HEK293 (cell line): ENCODE data around the gene FAM98C.

Experiments used
- PRDM4 ChIP-seq: fragments of 450-650 bp; formaldehyde crosslinking; IDR thresholded peaks from 2 replicates; pipeline ENCODE4 v1.5.1; 2017; ENCODE audit warnings: missing biosample characterization, missing genetic modification characterization
- PRDM6 ChIP-seq: fragments of 450-650 bp; formaldehyde crosslinking; IDR thresholded peaks from 2 replicates; pipeline ENCODE4 v1.5.1; 2017; ENCODE audit warnings: missing biosample characterization, missing genetic modification characterization
- REST ChIP-seq: fragments of 450-650 bp; formaldehyde crosslinking; IDR thresholded peaks from 2 replicates; pipeline ENCODE4 v1.5.1; 2016; ENCODE audit warnings: missing biosample characterization, missing genetic modification characterization
- SALL2 ChIP-seq: fragments of 450-650 bp; formaldehyde crosslinking; IDR thresholded peaks from 2 replicates; pipeline ENCODE4 v1.5.0; 2017; ENCODE audit warnings: missing biosample characterization, mild to moderate bottlenecking, missing genetic modification characterization, borderline replicate concordance
- SP3 ChIP-seq: fragments of 450-650 bp; formaldehyde crosslinking; IDR thresholded peaks from 2 replicates; pipeline ENCODE4 v1.5.1; 2016; ENCODE audit warnings: missing biosample characterization, missing genetic modification characterization
- TCF7L2 ChIP-seq: IDR thresholded peaks from 2 replicates; pipeline ENCODE4 v1.6.1; 2011; ENCODE audit warnings: low read depth, mild to moderate bottlenecking, inconsistent platforms, low read length, moderate library complexity, borderline replicate concordance
- YY1 ChIP-seq: fragments of 450-650 bp; formaldehyde crosslinking; IDR thresholded peaks from 2 replicates; pipeline ENCODE4 v1.5.1; 2018; ENCODE audit warnings: missing biosample characterization, missing genetic modification characterization
- ZBTB20 ChIP-seq: fragments of 450-650 bp; formaldehyde crosslinking; IDR thresholded peaks from 2 replicates; pipeline ENCODE4 v1.5.1; 2016; ENCODE audit warnings: missing biosample characterization, missing genetic modification characterization
- ZBTB26 ChIP-seq: fragments of 450-650 bp; formaldehyde crosslinking; optimal IDR thresholded peaks from 2 replicates; pipeline ENCODE3; 2016; ENCODE audit warnings: missing biosample characterization, mild to moderate bottlenecking, missing genetic modification characterization
- ZBTB48 ChIP-seq: fragments of 450-650 bp; formaldehyde crosslinking; IDR thresholded peaks from 2 replicates; pipeline ENCODE4 v1.5.1; 2016; ENCODE audit warnings: missing biosample characterization, missing genetic modification characterization
- ZNF133 ChIP-seq: fragments of 450-650 bp; formaldehyde crosslinking; IDR thresholded peaks from 2 replicates; pipeline ENCODE4 v1.5.1; 2016; ENCODE audit warnings: missing biosample characterization, missing genetic modification characterization
- ZNF157 ChIP-seq: fragments of 450-650 bp; formaldehyde crosslinking; IDR thresholded peaks from 2 replicates; pipeline ENCODE4 v1.5.1; 2016; ENCODE audit warnings: missing biosample characterization, missing genetic modification characterization
- ZNF174 ChIP-seq: fragments of 450-650 bp; formaldehyde crosslinking; IDR thresholded peaks from 2 replicates; pipeline ENCODE4 v1.5.0; 2017; ENCODE audit warnings: missing biosample characterization, mild to moderate bottlenecking, missing genetic modification characterization
- ZNF211 ChIP-seq: fragments of 450-650 bp; formaldehyde crosslinking; IDR thresholded peaks from 2 replicates; pipeline ENCODE4 v1.5.1; 2016; ENCODE audit warnings: low read depth, missing biosample characterization, missing genetic modification characterization
- ZNF248 ChIP-seq: fragments of 450-650 bp; formaldehyde crosslinking; IDR thresholded peaks from 2 replicates; pipeline ENCODE4 v1.5.1; 2017; ENCODE audit warnings: missing biosample characterization, missing genetic modification characterization
- ZNF48 ChIP-seq: fragments of 450-650 bp; formaldehyde crosslinking; IDR thresholded peaks from 2 replicates; pipeline ENCODE4 v1.5.1; 2016; ENCODE audit warnings: missing biosample characterization, missing genetic modification characterization
- ZNF518A ChIP-seq: fragments of 450-650 bp; formaldehyde crosslinking; conservative IDR thresholded peaks from 2 replicates; pipeline ENCODE4 v1.5.1; 2016; ENCODE audit warnings: low read depth, missing biosample characterization, missing genetic modification characterization
- ZNF558 ChIP-seq: fragments of 450-650 bp; formaldehyde crosslinking; IDR thresholded peaks from 2 replicates; pipeline ENCODE4 v1.5.1; 2016; ENCODE audit warnings: missing biosample characterization, missing genetic modification characterization
- ZNF561 ChIP-seq: fragments of 450-650 bp; IDR thresholded peaks from 2 replicates; pipeline ENCODE4 v1.5.1; 2018; ENCODE audit warnings: missing biosample characterization, missing genetic modification characterization, borderline replicate concordance
- ZNF596 ChIP-seq: fragments of 450-650 bp; IDR thresholded peaks from 2 replicates; pipeline ENCODE4 v1.5.0; 2018; ENCODE audit warnings: missing biosample characterization, mild to moderate bottlenecking, missing genetic modification characterization, moderate library complexity
- ZNF624 ChIP-seq: fragments of 450-650 bp; formaldehyde crosslinking; IDR thresholded peaks from 2 replicates; pipeline ENCODE4 v1.5.1; 2017; ENCODE audit warnings: missing biosample characterization, missing genetic modification characterization
- ZNF654 ChIP-seq: fragments of 450-650 bp; formaldehyde crosslinking; IDR thresholded peaks from 2 replicates; pipeline ENCODE4 v1.5.1; 2016; ENCODE audit warnings: low read depth, missing biosample characterization, missing genetic modification characterization
- ZNF830 ChIP-seq: fragments of 450-650 bp; IDR thresholded peaks from 2 replicates; pipeline ENCODE4 v1.5.0; 2018; ENCODE audit warnings: missing biosample characterization, missing genetic modification characterization, low read depth, mild to moderate bottlenecking, moderate library complexity

FAM98C gene

GRCh38 chr19:38362076-38362945 lies 40.6 kb upstream of the FAM98C start (continued):
- TF ChIP-seq ZNF596 (no peak), ZNF830 (tag by site-specific recombination) (no peak), ZNF211 (tag by site-specific recombination) (no peak), TCF7L2 (no peak), ZBTB20 (tag by site-specific recombination) (peak; percentile 92), SP3 (peak; percentile 97), ZBTB48 (peak; percentile 59; the same call in 1 of the 2 replicates), ZNF133 (tag by site-specific recombination) (0 out of 2 replicates have a peak, but pooled peaks have one; percentile 13), ZNF654 (no peak), YY1 (tag by site-specific recombination) (peak; percentile 56; the same call in 1 of the 2 replicates), ZNF48 (tag by site-specific recombination) (no peak), ZNF174 (tag by site-specific recombination) (no peak), REST (no peak; the same call in none of the 2 replicates), ZNF518A (tag by site-specific recombination) (no peak), ZNF624 (tag by site-specific recombination) (0 out of 2 replicates have a peak, but pooled peaks have one; percentile 14), ZNF157 (tag by site-specific recombination) (no peak), PRDM6 (tag by site-specific recombination) (no peak), ZNF248 (tag by site-specific recombination) (no peak), PRDM4 (tag by site-specific recombination) (no peak), ZBTB26 (tag by site-specific recombination) (peak; percentile 66), SALL2 (tag by site-specific recombination) (no peak), ZNF561 (tag by site-specific recombination) (peak; percentile 87; the same call in 1 of the 2 replicates), ZNF558 (tag by site-specific recombination) (no peak)
